Measurements from ENCODE around the gene HOXB8. TPM values are rescaled to one million over a fixed set of nuclear protein-coding genes. Genes with fewer than 3 reads are reported as not detected.
A peak's percentile ranks its signal among the peaks of the same experiment; 100 is the strongest.

The HOXB8 gene
- total RNA-seq, 5 donors from 2014 or later (not counting 1 experiment from before 2014, with no cell fraction given), result not detected

GRCh38 chr17:48575673-48576478 is 39.2 kb downstream of the HOXB8 start:
- Mint-ChIP-seq H3K4me1 (peaks cover 23 to 46% (median 32%) of the 10 kb centered on the region in 3 donors), H3K36me3 (peaks cover 7% of the 10 kb centered on the region), H3K27me3 (peaks cover 22 to 24% of the 10 kb centered on the region in 2 donors), H3K4me3 (peak overlapping the region in 2 of 3 donors; percentile 17 to 55), H3K9me3 (no peaks in the 10 kb centered on the region), H3K27ac (peak overlapping the region in 1 of 2 donors; percentile 43)
- Histone ChIP-seq H3K4me1 (ENCODE audit: control insufficient read depth in 1 of 2, extremely low read depth in 1 of 2, insufficient read depth in 2 of 2, low read length in 2 of 2) (peaks cover 8 to 42% of the 10 kb centered on the region in 2 experiments), H3K27me3 (replicated peaks in 1 of 2; ENCODE audit: control insufficient read depth in 2 of 2, extremely low read depth in 1 of 2, insufficient read depth in 2 of 2, low read length in 1 of 2) (peaks cover 0 to 45% of the 10 kb centered on the region in 2 experiments), H3K9me3 (no peaks in the 10 kb centered on the region), H3K27ac (ENCODE audit: low read length) (no peak overlapping the region), H3K36me3 (ENCODE audit: control insufficient read depth in 2 of 2, extremely low read depth in 1 of 2, insufficient read depth in 1 of 2, low read length in 1 of 2) (peaks cover 0 to 4% of the 10 kb centered on the region in 2 donors), H3K4me3 (ENCODE audit: control insufficient read depth in 1 of 2, extremely low read depth in 1 of 2, low read length in 1 of 2) (no peak overlapping the region)
- 91% methylated on average over 13 of the region's 22 CpGs for WGBS (ENCODE audit: insufficient coverage)
- no peak for ATAC-seq (replicated peaks in 1 of 4)
- CTCF ChIA-PET, result interaction anchor here in 1 of 2 donors (0.5 to 1.0 kb wide), 3 partner anchors 34 to 310 kb away, joined by 3 read pairs; no protein-coding TSS in a partner anchor
- no peak for DNase-seq
- POLR2A ChIA-PET, result no interaction called here

DNA sequence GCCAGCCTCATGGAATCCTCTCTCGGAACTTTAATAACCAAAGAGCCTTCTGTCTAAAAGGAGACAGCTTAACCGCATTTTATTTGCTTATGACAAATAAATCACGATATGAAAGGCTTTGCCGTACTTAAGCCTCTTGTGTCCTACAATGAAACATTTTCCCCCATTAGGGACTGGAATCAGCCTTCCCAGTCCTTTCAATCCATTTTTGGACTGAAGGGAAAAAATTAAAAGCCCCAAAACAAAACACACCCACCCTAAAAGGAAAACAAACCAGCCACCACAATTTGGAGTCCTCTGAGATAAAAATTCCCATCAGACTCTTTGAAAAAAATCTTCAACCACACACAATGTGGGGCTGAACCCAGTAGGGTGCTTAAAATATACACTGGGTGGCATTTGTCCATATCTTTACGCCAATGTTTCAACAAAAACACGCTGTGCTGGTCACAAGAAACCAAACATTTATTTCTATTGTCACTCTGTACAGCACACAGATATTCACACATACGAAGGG is 40.0 kb downstream of the HOXB8 start:
- peaks cover 8 to 36% of the 10 kb centered on the region in 2 experiments for H3K4me1 ChIP-seq (ENCODE audit: control insufficient read depth in 1 of 2, extremely low read depth in 1 of 2, insufficient read depth in 2 of 2, low read length in 2 of 2)
- Mint-ChIP-seq H3K4me1 (peaks cover 17 to 39% (median 27%) of the 10 kb centered on the region in 3 donors), H3K36me3 (peaks cover 7% of the 10 kb centered on the region), H3K4me3 (no peak overlapping the region), H3K9me3 (no peaks in the 10 kb centered on the region), H3K27ac (no peak overlapping the region), H3K27me3 (peaks cover 15 to 17% of the 10 kb centered on the region in 2 donors)
- H3K36me3 ChIP-seq (ENCODE audit: control insufficient read depth in 2 of 2, extremely low read depth in 1 of 2, insufficient read depth in 1 of 2, low read length in 1 of 2), result peaks cover 0 to 4% of the 10 kb centered on the region in 2 donors
- DNase-seq (no peak), ATAC-seq (replicated peaks in 1 of 4) (no peak)
- POLR2A ChIA-PET, result no interaction called here
- H3K4me3 ChIP-seq (ENCODE audit: control insufficient read depth in 1 of 2, extremely low read depth in 1 of 2, low read length in 1 of 2), result no peak overlapping the region
- WGBS (ENCODE audit: insufficient coverage), result 100% methylated on average over 2 of the region's 7 CpGs
- CTCF ChIA-PET, result interaction anchor here in 1 of 2 donors (0.5 to 1.4 kb wide), 4 partner anchors 12 to 309 kb away, joined by 3 to 9 read pairs (median 4); partner anchors contain the start of gene HOXB5
- no peaks in the 10 kb centered on the region for H3K9me3 ChIP-seq
- no peak overlapping the region for H3K27ac ChIP-seq (ENCODE audit: low read length)
- peaks cover 0 to 42% of the 10 kb centered on the region in 2 experiments for H3K27me3 ChIP-seq (replicated peaks in 1 of 2; ENCODE audit: control insufficient read depth in 2 of 2, extremely low read depth in 1 of 2, insufficient read depth in 2 of 2, low read length in 1 of 2)

DNA sequence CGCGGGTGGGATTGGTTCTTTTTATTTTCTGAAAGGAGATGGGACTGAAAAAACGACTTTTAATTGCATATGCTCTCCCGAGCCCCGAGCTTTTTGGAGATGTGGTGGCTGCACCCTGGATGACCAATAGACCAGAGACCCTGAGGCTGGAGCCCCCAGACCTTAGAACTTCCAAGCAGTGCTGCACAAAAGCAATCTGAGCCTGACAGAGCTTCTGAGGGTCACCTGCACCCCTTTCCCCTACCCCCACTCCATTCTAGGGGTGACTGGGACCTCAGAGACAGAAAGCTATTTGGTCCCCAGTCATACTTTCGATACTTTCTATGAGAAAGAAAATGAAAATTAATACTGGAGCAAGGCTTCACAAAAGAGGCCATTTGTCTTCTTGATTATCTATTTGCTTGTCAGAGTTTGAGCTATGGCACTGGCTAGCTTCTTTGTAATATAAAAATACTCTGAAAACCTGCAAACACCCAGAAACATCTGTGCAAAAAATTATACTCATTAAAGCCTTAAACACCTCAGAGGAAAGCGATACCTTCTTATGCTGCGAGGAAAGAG is 40.5 kb downstream of the HOXB8 start:
- Histone ChIP-seq H3K4me1 (ENCODE audit: control insufficient read depth in 1 of 2, extremely low read depth in 1 of 2, insufficient read depth in 2 of 2, low read length in 2 of 2) (peaks cover 8 to 32% of the 10 kb centered on the region in 2 experiments), H3K4me3 (ENCODE audit: control insufficient read depth in 1 of 2, extremely low read depth in 1 of 2, low read length in 1 of 2) (no peak overlapping the region), H3K9me3 (no peaks in the 10 kb centered on the region), H3K27ac (ENCODE audit: low read length) (no peak overlapping the region), H3K27me3 (replicated peaks in 1 of 2; ENCODE audit: control insufficient read depth in 2 of 2, extremely low read depth in 1 of 2, insufficient read depth in 2 of 2, low read length in 1 of 2) (peaks cover 0 to 38% of the 10 kb centered on the region in 2 experiments), H3K36me3 (ENCODE audit: control insufficient read depth in 2 of 2, extremely low read depth in 1 of 2, insufficient read depth in 1 of 2, low read length in 1 of 2) (peaks cover 0 to 4% of the 10 kb centered on the region in 2 donors)
- Mint-ChIP-seq H3K27ac (no peak overlapping the region), H3K36me3 (peaks cover 7% of the 10 kb centered on the region), H3K27me3 (peaks cover 9 to 18% of the 10 kb centered on the region in 2 donors), H3K4me3 (no peak overlapping the region), H3K4me1 (peaks cover 11 to 36% (median 24%) of the 10 kb centered on the region in 3 donors), H3K9me3 (no peaks in the 10 kb centered on the region)
- no peak for DNase-seq
- ATAC-seq (replicated peaks in 1 of 4), result no peak
- POLR2A ChIA-PET, result no interaction called here
- WGBS (ENCODE audit: insufficient coverage), result 100% methylated on average over 3 of the region's 8 CpGs
- CTCF ChIA-PET, result interaction anchor here in 1 of 2 donors (0.6 to 1.4 kb wide), 4 partner anchors 13 to 392 kb away, joined by 3 to 9 read pairs (median 4); partner anchors contain the start of gene HOXB5

- Histone ChIP-seq H3K27ac (ENCODE audit: low read length) (no peak overlapping the region), H3K4me1 (ENCODE audit: control insufficient read depth in 1 of 2, extremely low read depth in 1 of 2, insufficient read depth in 2 of 2, low read length in 2 of 2) (peaks cover 0 to 13% of the 10 kb centered on the region in 2 experiments), H3K27me3 (replicated peaks in 1 of 2; ENCODE audit: control insufficient read depth in 2 of 2, extremely low read depth in 1 of 2, insufficient read depth in 2 of 2, low read length in 1 of 2) (peaks cover 0 to 30% of the 10 kb centered on the region in 2 experiments), H3K36me3 (ENCODE audit: control insufficient read depth in 2 of 2, extremely low read depth in 1 of 2, insufficient read depth in 1 of 2, low read length in 1 of 2) (peaks cover 0 to 4% of the 10 kb centered on the region in 2 donors), H3K4me3 (ENCODE audit: control insufficient read depth in 1 of 2, extremely low read depth in 1 of 2, low read length in 1 of 2) (no peak overlapping the region), H3K9me3 (no peaks in the 10 kb centered on the region)
- no peak overlapping the region for H3K4me3 Mint-ChIP-seq
- DNase-seq (no peak), ATAC-seq (replicated peaks in 1 of 4) (no peak)
- CTCF ChIA-PET, result no interaction called here
- H3K9me3 Mint-ChIP-seq, result no peaks in the 10 kb centered on the region
- H3K27ac Mint-ChIP-seq, result no peak overlapping the region
- peaks cover 0 to 24% (median 13%) of the 10 kb centered on the region in 3 donors for H3K4me1 Mint-ChIP-seq
- H3K36me3 Mint-ChIP-seq, result peaks cover 15% of the 10 kb centered on the region
- WGBS (ENCODE audit: insufficient coverage), result no CpG with 5 or more reads among the region's 1 CpG
- POLR2A ChIA-PET, result no interaction called here
- peaks cover 0 to 18% of the 10 kb centered on the region in 2 donors for H3K27me3 Mint-ChIP-seq
Observed at GRCh38 chr17:48571826-48572417, 43.2 kb downstream of the HOXB8 start.

- Histone ChIP-seq H3K36me3 (ENCODE audit: control insufficient read depth in 2 of 2, extremely low read depth in 1 of 2, insufficient read depth in 1 of 2, low read length in 1 of 2) (peaks cover 0 to 4% of the 10 kb centered on the region in 2 donors), H3K27me3 (replicated peaks in 1 of 2; ENCODE audit: control insufficient read depth in 2 of 2, extremely low read depth in 1 of 2, insufficient read depth in 2 of 2, low read length in 1 of 2) (peaks cover 0 to 30% of the 10 kb centered on the region in 2 experiments), H3K9me3 (no peaks in the 10 kb centered on the region), H3K4me3 (ENCODE audit: control insufficient read depth in 1 of 2, extremely low read depth in 1 of 2, low read length in 1 of 2) (no peak overlapping the region), H3K4me1 (ENCODE audit: control insufficient read depth in 1 of 2, extremely low read depth in 1 of 2, insufficient read depth in 2 of 2, low read length in 2 of 2) (peaks cover 0 to 7% of the 10 kb centered on the region in 2 experiments), H3K27ac (ENCODE audit: low read length) (no peak overlapping the region)
- ATAC-seq (replicated peaks in 1 of 4), result no peak
- no peak overlapping the region for H3K27ac Mint-ChIP-seq
- H3K27me3 Mint-ChIP-seq, result peaks cover 0 to 16% of the 10 kb centered on the region in 2 donors
- peaks cover 0 to 21% (median 10%) of the 10 kb centered on the region in 3 donors for H3K4me1 Mint-ChIP-seq
- H3K36me3 Mint-ChIP-seq, result peaks cover 15% of the 10 kb centered on the region
- no peak overlapping the region for H3K4me3 Mint-ChIP-seq
- CTCF ChIA-PET, result no interaction called here
- no peaks in the 10 kb centered on the region for H3K9me3 Mint-ChIP-seq
- no peak for DNase-seq
- 89% methylated on average over 15 of the region's 26 CpGs for WGBS (ENCODE audit: insufficient coverage)
- POLR2A ChIA-PET, result no interaction called here
Observed at GRCh38 chr17:48571024-48571818, 43.9 kb downstream of the HOXB8 start.

Measured in T-cell (primary cell).